Fibroblast of peridontal ligament (primary cell): ENCODE measurements around the gene SMARCC2.
A peak's percentile ranks its signal among the peaks of the same experiment; 100 is the strongest.

ENCODE experiments used
- DNase-seq: peaks from one replicate; pipeline ENCODE4 v3.0.0-alpha.2; 2010; ENCODE audit errors: extremely low read depth

Gene SMARCC2

GRCh38 chr12:56152132-56152755 is 37.0 kb downstream of the SMARCC2 start, which contains the start of gene MYL6B:
Gene MYL6B (plus strand): TSS chr12:56152587. CDS start chr12:56153919, 1,332 bp downstream.
- DNase-seq: peak; percentile 85

- DNase-seq: no peak
Measured at GRCh38 chr12:56151672-56152131, 37.6 kb downstream of the SMARCC2 start.

- DNase-seq: peak; percentile 69
Measured at GRCh38 chr12:56150563-56150962, 38.7 kb downstream of the SMARCC2 start.

- peak; percentile 11 for DNase-seq
Measured at GRCh38 chr12:56146492-56147460, 42.5 kb downstream of the SMARCC2 start.

GRCh38 chr12:56145217-56145616 is 44.1 kb downstream of the SMARCC2 start:
- no peak for DNase-seq

- no peak for DNase-seq
Measured at GRCh38 chr12:56143870-56144269, 45.4 kb downstream of the SMARCC2 start.

- no peak for DNase-seq
Measured at GRCh38 chr12:56143217-56143616, 46.1 kb downstream of the SMARCC2 start.

- no peak for DNase-seq
Measured at GRCh38 chr12:56141946-56142784, 47.1 kb downstream of the SMARCC2 start.

- no peak for DNase-seq
Measured at GRCh38 chr12:56137853-56138571, 51.3 kb downstream of the SMARCC2 start.

- DNase-seq: no peak
Measured at GRCh38 chr12:56134897-56135296, 54.4 kb downstream of the SMARCC2 start.

- no peak for DNase-seq
Measured at GRCh38 chr12:56130876-56131275, 58.4 kb downstream of the SMARCC2 start.

- DNase-seq: no peak
Measured at GRCh38 chr12:56129942-56130495, 59.3 kb downstream of the SMARCC2 start.

GRCh38 chr12:56129206-56129941 is 59.9 kb downstream of the SMARCC2 start:
- no peak for DNase-seq

- DNase-seq: peak; percentile 23
Measured at GRCh38 chr12:56128670-56129205, 60.5 kb downstream of the SMARCC2 start.

- DNase-seq: peak; percentile 100
Measured at GRCh38 chr12:56127888-56128669, 61.2 kb downstream of the SMARCC2 start, which contains the start of gene ESYT1. Gene ESYT1 (plus strand): TSS chr12:56128267. CDS start chr12:56128320, 53 bp downstream.

GRCh38 chr12:56127485-56127887 is 61.8 kb downstream of the SMARCC2 start:
- DNase-seq: no peak

- DNase-seq: no peak
Measured at GRCh38 chr12:56126732-56127239, 62.5 kb downstream of the SMARCC2 start.

- no peak for DNase-seq
Measured at GRCh38 chr12:56124133-56124532, 65.2 kb downstream of the SMARCC2 start.

- DNase-seq: no peak
Measured at GRCh38 chr12:56122637-56123036, 66.6 kb downstream of the SMARCC2 start.
